Type B pancreatic cell (in vitro differentiated cells): ENCODE data around the gene IMMP2L. TPM values are rescaled to one million over a fixed set of nuclear protein-coding genes. Genes with fewer than 3 reads are reported as not detected.

Experiments used
- DNase-seq: peaks from one replicate; pipeline ENCODE4 v3.0.0; 2021; ENCODE audit warnings: mixed read lengths; ENCODE audit not compliant: unreplicated experiment; ENCODE audit errors: extremely low spot score
- H3K27ac Mint-ChIP-seq: 2 replicates; pipeline ENCODE4 v1.8.0; 2021; ENCODE audit warnings: mild to moderate bottlenecking, mixed read lengths
- H3K27me3 Mint-ChIP-seq: 2 replicates; pipeline ENCODE4 v1.8.0; 2021; ENCODE audit warnings: mixed read lengths
- H3K36me3 Mint-ChIP-seq: 2 replicates; pipeline ENCODE4 v1.8.0; 2021; ENCODE audit warnings: mixed read lengths
- H3K4me1 Mint-ChIP-seq: one replicate; pipeline ENCODE4 v1.8.0; 2021; ENCODE audit warnings: mixed read lengths; ENCODE audit not compliant: unreplicated experiment
- H3K4me3 Mint-ChIP-seq: 2 replicates; pipeline ENCODE4 v1.8.0; 2021; ENCODE audit warnings: mild to moderate bottlenecking, mixed read lengths
- H3K9me3 Mint-ChIP-seq: 2 replicates; pipeline ENCODE4 v1.8.0; 2021; ENCODE audit warnings: mixed read lengths
- CTCF ChIP-seq: fragments of 200-600 bp; sonication (generic); conservative IDR thresholded peaks from 2 replicates; pipeline ENCODE4 v1.5.0; 2021; ENCODE audit warnings: antibody characterized with exemption, mild to moderate bottlenecking
- total RNA-seq: library from RNA; stranded (reverse); gene quantifications from 2 replicates; pipeline ENCODE4 v1.2.1, GENCODE V29; 2021; ENCODE audit warnings: low replicate concordance

Gene IMMP2L
- total RNA-seq, 1 donor from 2014 or later = 23.0 TPM

GRCh38 chr7:111485701-111486380, 76.5 kb downstream of the IMMP2L start:
- H3K4me3 Mint-ChIP-seq = no peak overlapping the region
- no peaks in the 10 kb centered on the region for H3K27me3 Mint-ChIP-seq
- no peak for DNase-seq
- peaks cover 9% of the 10 kb centered on the region for H3K36me3 Mint-ChIP-seq
- H3K9me3 Mint-ChIP-seq = peaks cover 4% of the 10 kb centered on the region
- no peak for TF ChIP-seq CTCF
- no peak overlapping the region for H3K27ac Mint-ChIP-seq
- peaks cover 6% of the 10 kb centered on the region for H3K4me1 Mint-ChIP-seq

GRCh38 chr7:111483078-111483477, 79.2 kb downstream of the IMMP2L start:
- Mint-ChIP-seq H3K4me3 (no peak overlapping the region), H3K4me1 (peaks cover 6% of the 10 kb centered on the region), H3K27ac (no peak overlapping the region), H3K36me3 (peaks cover under 1% of the 10 kb centered on the region), H3K27me3 (no peaks in the 10 kb centered on the region), H3K9me3 (no peaks in the 10 kb centered on the region)
- no peak for TF ChIP-seq CTCF
- no peak for DNase-seq

GRCh38 chr7:111477462-111478225, 84.6 kb downstream of the IMMP2L start:
- Mint-ChIP-seq H3K27ac (no peak overlapping the region), H3K27me3 (no peaks in the 10 kb centered on the region), H3K36me3 (peaks cover 8% of the 10 kb centered on the region), H3K4me3 (no peak overlapping the region), H3K9me3 (peaks cover 4% of the 10 kb centered on the region), H3K4me1 (no peaks in the 10 kb centered on the region)
- no peak for TF ChIP-seq CTCF
- no peak for DNase-seq

- DNase-seq = no peak
- H3K4me3 Mint-ChIP-seq = no peak overlapping the region
- peaks cover 8% of the 10 kb centered on the region for H3K36me3 Mint-ChIP-seq
- no peaks in the 10 kb centered on the region for H3K27me3 Mint-ChIP-seq
- no peaks in the 10 kb centered on the region for H3K4me1 Mint-ChIP-seq
- H3K9me3 Mint-ChIP-seq = peaks cover 4% of the 10 kb centered on the region
- TF ChIP-seq CTCF = no peak
- no peak overlapping the region for H3K27ac Mint-ChIP-seq
Measured at GRCh38 chr7:111476586-111477293, 85.6 kb downstream of the IMMP2L start.

- H3K27me3 Mint-ChIP-seq = no peaks in the 10 kb centered on the region
- H3K4me3 Mint-ChIP-seq = no peak overlapping the region
- H3K4me1 Mint-ChIP-seq = no peaks in the 10 kb centered on the region
- no peak for DNase-seq
- peaks cover 8% of the 10 kb centered on the region for H3K9me3 Mint-ChIP-seq
- H3K36me3 Mint-ChIP-seq = peaks cover 8% of the 10 kb centered on the region
- TF ChIP-seq CTCF = no peak
- H3K27ac Mint-ChIP-seq = no peak overlapping the region
Measured at GRCh38 chr7:111475959-111476358, 86.3 kb downstream of the IMMP2L start.
